ENCODE results near the gene WNT5A.

GRCh38 chr3:55490276-55490913, 3.3 kb upstream of the WNT5A start:
- TF ChIP-seq EP300 (IDR thresholded peaks at IDR 0.05; ENCODE audit: borderline replicate concordance) (no peak), USF1 (IDR thresholded peaks at IDR 0.05) (no peak), REST (IDR thresholded peaks at IDR 0.05; ENCODE audit: low read depth) (no peak), CREB1 (IDR thresholded peaks at IDR 0.05; ENCODE audit: low read depth) (no peak), TAF1 (IDR thresholded peaks at IDR 0.05; ENCODE audit: low read depth) (no peak), RAD21 (IDR thresholded peaks at IDR 0.05; ENCODE audit: low read depth) (no peak), CEBPB (IDR thresholded peaks at IDR 0.05) (no peak), MAX (IDR thresholded peaks at IDR 0.05) (no peak)

Measured in Ishikawa (cell line).